Measurements from ENCODE around the gene KLHL40. TPM values are rescaled to one million over a fixed set of nuclear protein-coding genes. Genes with fewer than 3 reads are reported as not detected.

The KLHL40 gene
- total RNA-seq, 8 experiments from 2014 or later: 0.05 to 0.38 (median 0.15) TPM; not detected in 5

DNA sequence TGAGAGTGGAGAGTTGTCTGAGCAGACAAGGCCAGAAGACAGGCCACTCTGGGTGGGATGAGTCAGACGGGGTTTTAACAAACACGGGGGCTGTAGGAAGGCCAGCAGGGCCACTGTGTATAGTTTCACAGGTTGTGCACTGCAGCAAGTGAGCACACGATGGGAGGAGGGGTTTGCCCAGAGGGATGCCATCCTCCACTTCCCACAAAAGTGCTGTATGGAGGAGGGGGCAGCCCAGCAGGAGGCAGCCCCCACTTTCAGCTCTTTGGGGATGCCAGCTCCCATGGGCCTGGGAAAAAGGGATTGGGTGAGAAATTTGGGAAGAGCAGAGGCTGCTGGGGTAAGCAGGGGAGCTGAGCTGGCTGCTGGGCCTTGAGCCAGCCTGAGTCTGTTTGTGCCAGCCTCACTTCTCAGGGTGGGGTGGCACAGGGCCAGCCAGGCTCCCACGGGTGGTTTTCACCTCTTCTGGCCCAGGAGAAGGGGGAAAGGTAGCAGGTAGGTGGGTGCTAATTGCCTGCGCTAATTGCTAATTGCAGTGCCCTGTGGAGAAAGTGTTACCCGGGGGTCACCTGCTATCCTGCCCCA lies 25.1 kb upstream of the KLHL40 start:
- H3K4me1 ChIP-seq (replicated peaks in 1 of 2): peaks cover 0 to 4% of the 10 kb centered on the region in 2 donors
- no peak for ATAC-seq (replicated peaks in 6 of 8)
- in situ Hi-C loops (cut with MboI; ENCODE audit: low pct_unique_long_range_greater_than_20kb in 2 of 9, low sequenced_read_pairs in 9 of 9, unreplicated experiment in 9 of 9): no loop called here
- WGBS, 10 experiments: 0 to 100% (median 68%) methylated on average over 1 to 3 of the region's 6 CpGs; no CpG with 5 or more reads in 6 of the 10 experiments
- no peak overlapping the region for H3K4me3 ChIP-seq
- H3K27ac ChIP-seq: no peak overlapping the region

DNA sequence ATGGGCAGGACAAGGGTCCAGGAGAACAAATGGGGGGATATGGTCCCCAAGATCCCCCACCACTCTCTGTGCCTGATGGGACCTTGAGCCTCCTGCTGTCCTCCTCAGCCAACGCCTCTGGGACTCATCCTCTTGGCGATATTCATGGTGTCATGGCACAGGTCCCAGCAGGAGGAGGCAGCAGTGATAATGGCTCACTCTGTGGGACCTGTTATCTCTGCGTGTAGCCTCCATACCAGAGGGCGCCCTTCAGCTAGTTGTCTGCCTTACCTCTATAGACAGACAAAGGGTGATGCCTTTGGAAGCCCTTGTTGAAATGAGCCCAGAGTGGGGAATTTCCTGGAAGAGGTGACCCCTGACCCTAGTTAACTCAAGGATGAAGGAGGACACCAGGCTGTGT lies 24.4 kb upstream of the KLHL40 start:
- 60 to 94% (median 65%) methylated on average over 1 to 2 of the region's 4 CpGs; no CpG with 5 or more reads in 4 of the 10 experiments for WGBS, 10 experiments
- no peak overlapping the region for H3K27ac ChIP-seq
- in situ Hi-C loops (cut with MboI; ENCODE audit: low pct_unique_long_range_greater_than_20kb in 2 of 9, low sequenced_read_pairs in 9 of 9, unreplicated experiment in 9 of 9): no loop called here

DNA sequence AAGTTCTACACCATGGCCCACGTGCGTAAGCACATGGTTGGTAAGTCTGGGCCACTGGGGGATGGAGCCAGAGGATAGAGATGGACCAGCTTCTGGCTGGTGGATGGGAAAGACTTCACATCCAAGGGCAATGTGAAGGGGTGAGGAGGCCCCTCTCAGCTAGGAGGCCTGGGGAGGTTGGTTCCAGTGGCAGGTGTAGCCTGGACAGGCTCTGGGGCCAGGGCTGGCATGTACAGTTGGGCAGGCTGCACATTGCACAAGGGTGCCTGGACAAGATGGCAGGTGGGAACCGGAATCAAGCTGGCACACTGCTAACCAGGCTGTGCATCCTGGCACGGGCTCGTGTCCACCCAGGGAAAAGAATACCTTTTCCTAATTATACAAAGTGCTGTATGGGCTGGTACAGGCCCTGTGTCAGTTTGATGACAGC lies 23.7 kb upstream of the KLHL40 start:
- WGBS, 10 experiments: 60 to 100% methylated on average over 2 of the region's 5 CpGs; no CpG with 5 or more reads in 8 of the 10 experiments
- in situ Hi-C loops (cut with MboI; ENCODE audit: low pct_unique_long_range_greater_than_20kb in 2 of 9, low sequenced_read_pairs in 9 of 9, unreplicated experiment in 9 of 9): no loop called here
- ATAC-seq (replicated peaks in 6 of 8): no peak
- Histone ChIP-seq H3K4me1 (replicated peaks in 1 of 2) (no peaks in the 10 kb centered on the region), H3K27ac (no peak overlapping the region), H3K4me3 (no peak overlapping the region)

More for the DNA sequence above, 24.4 kb upstream of the KLHL40 start:
- H3K4me3 ChIP-seq: no peak overlapping the region
- no peaks in the 10 kb centered on the region for H3K4me1 ChIP-seq (replicated peaks in 1 of 2)
- no peak for ATAC-seq (replicated peaks in 6 of 8)

DNA sequence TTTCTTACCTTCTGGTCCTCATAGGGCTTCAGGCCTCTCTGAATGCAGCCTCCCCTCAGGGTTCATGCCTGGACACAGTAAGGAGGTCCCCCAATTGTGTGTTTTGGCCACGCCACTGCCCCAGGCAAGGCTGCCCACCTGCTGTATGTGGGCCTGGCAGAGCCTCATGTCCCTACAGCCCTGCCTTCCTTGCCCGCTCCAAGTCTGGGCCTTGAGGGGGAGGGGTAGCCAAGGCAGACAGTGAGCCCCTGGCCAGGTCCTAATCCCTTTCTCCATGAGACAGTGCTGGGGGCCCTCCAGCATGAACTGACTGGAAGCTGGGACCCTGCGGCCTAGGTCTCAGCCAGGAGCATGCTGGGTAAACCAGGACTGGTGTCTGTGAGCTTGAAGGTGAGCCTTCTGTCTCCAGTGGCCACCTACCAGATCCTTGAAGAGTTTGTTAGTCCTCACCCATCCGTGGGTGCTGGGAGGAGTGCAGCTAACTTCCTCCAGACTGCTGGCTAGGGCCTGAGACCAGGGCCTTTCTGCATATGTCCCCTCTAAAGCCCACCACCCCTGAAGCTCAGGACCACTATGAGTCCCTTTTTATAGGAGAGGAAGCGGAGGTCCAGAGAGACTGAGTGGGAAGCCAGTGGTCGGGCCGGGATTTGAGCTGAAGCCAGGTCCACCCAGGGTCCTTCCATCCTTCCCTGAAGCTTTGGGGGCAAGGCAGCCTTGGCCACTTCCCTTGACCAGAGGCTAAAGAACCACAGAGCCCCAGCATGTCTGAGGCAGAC lies 23.1 kb upstream of the KLHL40 start:
- no peak overlapping the region for H3K4me3 ChIP-seq
- in situ Hi-C loops (cut with MboI; ENCODE audit: low pct_unique_long_range_greater_than_20kb in 2 of 9, low sequenced_read_pairs in 9 of 9, unreplicated experiment in 9 of 9): no loop called here
- ATAC-seq (replicated peaks in 6 of 8): no peak
- WGBS, 10 experiments: 80 to 100% methylated on average over 1 to 2 of the region's 7 CpGs; no CpG with 5 or more reads in 8 of the 10 experiments
- no peaks in the 10 kb centered on the region for H3K4me1 ChIP-seq (replicated peaks in 1 of 2)
- no peak overlapping the region for H3K27ac ChIP-seq

DNA sequence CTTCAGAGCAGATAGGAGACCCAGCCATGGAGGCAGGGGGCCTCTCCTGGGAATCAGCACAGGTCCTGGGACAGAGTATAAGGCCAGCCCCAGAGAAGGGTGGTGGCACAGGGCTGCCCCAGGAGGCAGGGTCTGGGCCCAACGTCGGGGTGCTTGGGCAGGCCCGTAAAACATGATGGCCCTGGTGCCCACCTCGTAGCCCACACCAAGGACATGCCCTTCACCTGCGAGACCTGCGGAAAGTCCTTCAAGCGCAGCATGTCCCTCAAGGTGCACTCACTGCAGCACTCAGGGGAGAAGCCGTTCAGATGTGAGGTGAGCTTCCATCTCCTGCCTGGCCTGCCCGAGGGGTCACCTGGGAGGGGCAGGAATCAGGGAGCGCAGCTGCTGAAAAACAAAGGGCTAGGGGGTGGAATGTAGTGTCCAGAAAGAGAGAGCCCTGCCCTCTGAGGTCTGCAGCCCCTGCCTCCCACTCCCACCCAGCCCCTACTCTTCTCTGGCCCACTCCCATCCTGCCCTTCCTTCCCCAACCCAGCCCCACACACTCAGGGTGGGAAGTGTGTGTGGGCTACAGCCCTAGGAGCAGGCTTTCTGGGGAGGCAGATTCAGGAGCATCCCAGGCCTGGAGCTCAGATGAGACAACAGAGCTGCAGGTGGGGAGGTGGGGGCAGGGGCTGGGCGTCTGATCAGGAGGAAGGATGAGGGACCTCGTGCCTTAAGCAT lies 22.4 kb upstream of the KLHL40 start:
- 68 to 100% (median 97%) methylated on average over 2 to 4 of the region's 12 CpGs; no CpG with 5 or more reads in 6 of the 10 experiments for WGBS, 10 experiments
- in situ Hi-C loops (cut with MboI; ENCODE audit: low pct_unique_long_range_greater_than_20kb in 2 of 9, low sequenced_read_pairs in 9 of 9, unreplicated experiment in 9 of 9): no loop called here

DNA sequence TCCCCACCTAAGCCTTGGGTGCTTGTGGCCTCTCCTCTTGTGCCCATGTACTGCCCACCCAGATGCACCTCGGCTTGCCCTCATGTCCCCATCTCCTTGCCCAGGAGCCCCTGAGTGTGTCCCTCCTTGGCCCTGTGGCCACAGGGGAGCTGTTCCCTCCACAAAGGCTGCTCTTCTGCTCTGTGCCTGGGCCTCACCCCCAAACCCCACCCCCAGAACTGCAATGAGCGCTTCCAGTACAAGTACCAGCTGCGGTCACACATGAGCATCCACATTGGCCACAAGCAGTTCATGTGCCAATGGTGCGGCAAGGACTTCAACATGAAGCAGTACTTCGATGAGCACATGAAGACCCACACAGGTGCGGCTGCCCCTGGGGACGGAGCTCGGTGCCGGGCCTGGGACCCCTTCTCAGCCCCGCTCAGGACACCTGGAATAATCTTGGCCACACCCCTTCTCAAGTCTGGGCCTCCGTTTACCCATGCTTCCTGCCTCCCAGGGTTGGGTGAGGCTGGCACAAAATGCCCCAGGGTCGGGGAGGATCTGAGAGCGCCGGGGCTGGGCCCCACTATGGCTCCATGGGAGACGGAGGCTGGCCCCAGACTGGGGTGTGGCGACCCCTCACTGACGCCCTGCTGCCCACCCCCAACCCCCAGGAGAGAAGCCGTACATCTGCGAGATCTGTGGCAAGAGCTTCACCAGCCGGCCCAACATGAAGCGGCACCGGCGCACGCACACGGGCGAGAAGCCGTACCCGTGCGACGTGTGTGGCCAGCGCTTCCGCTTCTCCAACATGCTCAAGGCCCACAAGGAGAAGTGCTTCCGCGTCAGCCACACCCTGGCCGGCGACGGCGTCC lies 21.5 kb upstream of the KLHL40 start:
- 100% methylated on average over 1 of the region's 38 CpGs; no CpG with 5 or more reads in 8 of the 10 experiments for WGBS, 10 experiments

More for the DNA sequence above, 22.4 kb upstream of the KLHL40 start:
- Histone ChIP-seq H3K27ac (no peak overlapping the region), H3K4me1 (replicated peaks in 1 of 2) (peaks cover 3 to 5% of the 10 kb centered on the region in 2 donors), H3K4me3 (no peak overlapping the region)
- no peak for ATAC-seq (replicated peaks in 6 of 8)

DNA sequence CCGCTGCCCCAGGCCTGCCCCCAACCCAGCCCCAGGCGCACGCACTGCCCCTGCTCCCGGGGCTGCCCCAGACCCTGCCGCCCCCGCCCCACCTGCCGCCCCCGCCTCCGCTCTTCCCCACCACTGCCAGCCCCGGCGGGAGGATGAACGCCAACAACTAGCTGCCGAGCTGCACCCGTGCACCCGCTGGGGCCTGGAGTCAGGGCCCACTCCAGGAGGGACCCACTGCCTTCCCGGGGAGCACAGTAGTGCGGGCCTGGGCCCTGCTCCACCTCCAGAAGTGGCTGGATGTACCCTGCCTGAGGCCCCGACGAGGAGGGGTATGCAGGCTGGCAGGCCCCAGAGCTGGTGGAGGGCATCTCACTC lies 20.9 kb upstream of the KLHL40 start:
- no CpG with 5 or more reads among the region's 19 CpGs for WGBS, 10 experiments
- ATAC-seq (replicated peaks in 6 of 8): no peak

More for the DNA sequence above, 21.5 kb upstream of the KLHL40 start:
- H3K4me3 ChIP-seq: no peak overlapping the region
- H3K4me1 ChIP-seq (replicated peaks in 1 of 2): peaks cover 6 to 7% of the 10 kb centered on the region in 2 donors
- no peak overlapping the region for H3K27ac ChIP-seq
- in situ Hi-C loops (cut with MboI; ENCODE audit: low pct_unique_long_range_greater_than_20kb in 2 of 9, low sequenced_read_pairs in 9 of 9, unreplicated experiment in 9 of 9): no loop called here
- no peak for ATAC-seq (replicated peaks in 6 of 8)

DNA sequence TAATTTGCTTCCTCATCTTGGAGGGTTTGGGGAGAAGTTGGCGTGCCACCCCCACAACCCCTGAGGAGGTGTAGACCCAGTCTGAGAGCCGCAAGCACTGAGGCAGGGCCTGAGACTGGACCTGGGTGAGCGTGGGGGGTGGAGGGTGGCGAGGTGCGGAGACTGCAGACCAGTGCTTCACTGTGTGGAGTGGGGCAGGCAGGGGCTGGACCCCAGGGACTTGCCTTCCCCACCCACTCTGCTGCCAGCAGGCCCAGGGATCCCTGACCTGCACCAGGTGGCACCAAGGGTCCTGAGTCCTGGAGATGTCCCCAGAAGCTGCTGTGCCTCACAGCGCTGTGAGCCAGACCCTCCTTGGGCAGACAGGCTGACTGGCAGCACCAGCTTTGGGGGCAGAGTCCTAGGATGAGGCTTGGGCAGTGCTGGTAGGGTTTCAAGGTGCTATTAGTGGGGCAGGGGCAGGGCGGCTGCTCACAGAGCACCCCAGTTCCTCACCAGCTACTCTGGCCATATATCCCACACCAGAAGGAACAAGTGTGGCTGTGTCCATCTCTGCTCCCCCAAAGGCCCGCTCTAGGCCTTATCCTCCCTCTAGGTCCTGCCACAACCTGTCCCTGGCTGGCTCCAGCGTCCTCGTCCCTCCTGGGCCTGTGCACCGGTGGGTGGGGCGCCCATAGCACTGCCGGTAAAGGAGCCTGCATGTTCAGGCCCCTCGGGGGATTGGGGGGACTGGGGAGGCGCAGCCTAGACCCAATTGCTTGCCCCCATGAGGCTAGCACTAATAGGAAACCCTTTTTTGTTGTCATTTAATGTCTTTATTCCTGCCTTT lies 20.1 kb upstream of the KLHL40 start:
- 40 to 100% (median 90%) methylated on average over 1 to 3 of the region's 15 CpGs; no CpG with 5 or more reads in 4 of the 10 experiments for WGBS, 10 experiments
- Histone ChIP-seq H3K4me1 (replicated peaks in 1 of 2) (peaks cover 6 to 7% of the 10 kb centered on the region in 2 donors), H3K4me3 (no peak overlapping the region), H3K27ac (no peak overlapping the region)
- in situ Hi-C loops (cut with MboI; ENCODE audit: low pct_unique_long_range_greater_than_20kb in 2 of 9, low sequenced_read_pairs in 9 of 9, unreplicated experiment in 9 of 9): no loop called here
- no peak for ATAC-seq (replicated peaks in 6 of 8)

More for the DNA sequence above, 20.9 kb upstream of the KLHL40 start:
- Histone ChIP-seq H3K4me1 (replicated peaks in 1 of 2) (peaks cover 6 to 7% of the 10 kb centered on the region in 2 donors), H3K27ac (no peak overlapping the region), H3K4me3 (no peak overlapping the region)
- in situ Hi-C loops (cut with MboI; ENCODE audit: low pct_unique_long_range_greater_than_20kb in 2 of 9, low sequenced_read_pairs in 9 of 9, unreplicated experiment in 9 of 9): no loop called here

DNA sequence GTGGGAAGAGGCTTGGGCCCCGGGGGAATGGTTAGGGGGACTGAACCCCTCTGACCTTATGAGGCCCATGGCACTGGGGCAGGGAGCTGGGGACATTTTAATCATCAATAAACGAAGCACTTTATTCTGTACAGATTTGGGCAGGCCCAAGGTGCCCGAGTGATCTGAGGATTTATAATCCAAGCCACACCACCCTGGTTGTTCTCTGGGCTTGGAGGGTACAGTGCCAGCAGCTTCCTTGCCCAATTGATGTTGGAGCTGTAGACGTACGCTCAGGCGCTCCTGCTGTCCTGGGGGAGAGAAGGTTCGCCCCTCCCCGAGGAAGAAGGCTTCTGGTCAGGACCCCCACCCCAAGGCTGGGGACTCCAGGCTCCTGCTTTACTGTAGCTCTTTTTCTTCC lies 19.3 kb upstream of the KLHL40 start:
- peak overlapping the region in 1 of 2 donors; percentile 36 for H3K27ac ChIP-seq
- in situ Hi-C loops (cut with MboI; ENCODE audit: low pct_unique_long_range_greater_than_20kb in 2 of 9, low sequenced_read_pairs in 9 of 9, unreplicated experiment in 9 of 9): no loop called here
- no peak for ATAC-seq (replicated peaks in 6 of 8)
- WGBS, 10 experiments: 0 to 70% (median 60%) methylated on average over 1 to 6 of the region's 8 CpGs; no CpG with 5 or more reads in 4 of the 10 experiments
- peaks cover 6 to 7% of the 10 kb centered on the region in 2 donors for H3K4me1 ChIP-seq (replicated peaks in 1 of 2)
- no peak overlapping the region for H3K4me3 ChIP-seq

DNA sequence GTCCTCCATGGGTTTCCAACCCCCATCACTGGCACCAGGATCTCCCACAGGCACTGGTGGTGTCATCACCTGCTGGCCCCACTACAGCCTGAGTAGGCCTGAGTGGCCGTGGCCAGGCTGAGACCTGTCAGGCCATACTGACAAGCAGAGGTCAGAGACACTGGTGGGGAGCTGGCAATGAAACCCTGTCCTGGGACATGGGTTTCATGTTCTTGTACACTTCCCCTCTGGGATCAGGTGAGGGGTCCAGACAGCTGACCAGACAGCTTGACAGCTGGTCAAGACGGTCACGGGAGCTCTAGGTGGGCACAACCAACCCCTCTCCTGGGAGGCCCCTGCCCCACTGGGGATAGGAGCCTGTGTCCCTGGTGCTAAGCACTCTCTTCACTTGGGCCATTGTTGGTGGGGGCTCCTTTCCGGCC lies 18.7 kb upstream of the KLHL40 start:
- no peak overlapping the region for H3K27ac ChIP-seq
- WGBS, 10 experiments: 24 to 100% (median 80%) methylated on average over 1 to 3 of the region's 4 CpGs; no CpG with 5 or more reads in 4 of the 10 experiments
- no peak for ATAC-seq (replicated peaks in 6 of 8)
- in situ Hi-C loops (cut with MboI; ENCODE audit: low pct_unique_long_range_greater_than_20kb in 2 of 9, low sequenced_read_pairs in 9 of 9, unreplicated experiment in 9 of 9): no loop called here
- H3K4me1 ChIP-seq (replicated peaks in 1 of 2): peaks cover 6 to 7% of the 10 kb centered on the region in 2 donors
- H3K4me3 ChIP-seq: no peak overlapping the region

DNA sequence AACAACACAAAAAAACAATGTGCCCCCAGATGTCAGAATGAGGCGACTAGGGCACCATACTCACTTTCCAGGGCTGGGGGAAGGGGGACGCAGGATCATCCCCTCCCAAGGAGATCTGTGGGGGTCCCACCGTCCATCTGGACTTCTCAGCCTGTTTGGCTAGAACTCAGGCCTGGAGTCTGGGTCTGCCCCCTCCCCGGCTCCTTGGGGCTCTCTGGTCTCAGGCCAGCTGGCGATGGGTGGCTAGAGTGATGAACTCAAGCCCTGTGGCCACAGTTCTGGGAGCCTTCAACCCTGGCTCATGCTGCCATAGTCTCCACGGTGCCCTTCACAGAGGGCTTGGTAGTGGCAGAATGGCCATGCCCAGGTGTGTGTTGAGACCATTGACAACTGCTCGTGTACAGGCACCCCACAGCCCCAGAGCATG lies 18.2 kb upstream of the KLHL40 start:
- no peak for ATAC-seq (replicated peaks in 6 of 8)
- WGBS, 10 experiments: 60 to 91% (median 78%) methylated on average over 1 to 4 of the region's 7 CpGs; no CpG with 5 or more reads in 7 of the 10 experiments
- H3K27ac ChIP-seq: no peak overlapping the region

More for the DNA sequence above, 18.2 kb upstream of the KLHL40 start:
- Histone ChIP-seq H3K4me3 (no peak overlapping the region), H3K4me1 (replicated peaks in 1 of 2) (peaks cover 6 to 7% of the 10 kb centered on the region in 2 donors)
- in situ Hi-C loops (cut with MboI; ENCODE audit: low pct_unique_long_range_greater_than_20kb in 2 of 9, low sequenced_read_pairs in 9 of 9, unreplicated experiment in 9 of 9): no loop called here

Data from motor neuron (in vitro differentiated cells).